UCSD-AML1 (cell line): ENCODE data around the gene TNIK.

Experiments
- DNase-seq: peaks from one replicate; lab custom pipeline; 2025; ENCODE audit not compliant: unreplicated experiment; lab: John Stamatoyannopoulos, UW

The TNIK gene

GRCh38 chr3:171366043-171366442, 94.2 kb downstream of the TNIK start:
- no peak for DNase-seq

- DNase-seq = no peak
Measured at GRCh38 chr3:171365489-171365888, 94.7 kb downstream of the TNIK start.

- DNase-seq = no peak
Measured at GRCh38 chr3:171364500-171364899, 95.7 kb downstream of the TNIK start.

GRCh38 chr3:171363202-171363601, 97.0 kb downstream of the TNIK start:
- no peak for DNase-seq

GRCh38 chr3:171362575-171362974, 97.6 kb downstream of the TNIK start:
- DNase-seq = no peak

GRCh38 chr3:171358881-171359198, 101.4 kb downstream of the TNIK start:
- no peak for DNase-seq

- no peak for DNase-seq
Measured at GRCh38 chr3:171358181-171358880, 101.9 kb downstream of the TNIK start.

- no peak for DNase-seq
Measured at GRCh38 chr3:171357721-171358120, 102.5 kb downstream of the TNIK start.

- no peak for DNase-seq
Measured at GRCh38 chr3:171356251-171356650, 104.0 kb downstream of the TNIK start.

GRCh38 chr3:171354706-171355582, 105.3 kb downstream of the TNIK start:
- no peak for DNase-seq

GRCh38 chr3:171354049-171354705, 106.0 kb downstream of the TNIK start:
- DNase-seq = no peak

GRCh38 chr3:171353423-171353822, 106.8 kb downstream of the TNIK start:
- DNase-seq = no peak

GRCh38 chr3:171352387-171352935, 107.7 kb downstream of the TNIK start:
- DNase-seq = no peak

GRCh38 chr3:171351676-171352075, 108.5 kb downstream of the TNIK start:
- no peak for DNase-seq

GRCh38 chr3:171350364-171350763, 109.8 kb downstream of the TNIK start:
- DNase-seq = no peak

GRCh38 chr3:171349392-171349791, 110.8 kb downstream of the TNIK start:
- DNase-seq = no peak

GRCh38 chr3:171348121-171348520, 112.1 kb downstream of the TNIK start:
- DNase-seq = no peak

- DNase-seq = no peak
Measured at GRCh38 chr3:171347301-171348039, 112.7 kb downstream of the TNIK start.

GRCh38 chr3:171346582-171347300, 113.5 kb downstream of the TNIK start:
- no peak for DNase-seq

- no peak for DNase-seq
Measured at GRCh38 chr3:171346019-171346418, 114.2 kb downstream of the TNIK start.
